Body of pancreas (tissue), 4 donors: ENCODE measurements around the gene APC2. TPM values are rescaled to one million over a fixed set of nuclear protein-coding genes. Genes with fewer than 3 reads are reported as not detected.
A peak's percentile ranks its signal among the peaks of the same experiment; 100 is the strongest.

Experiments used
- ATAC-seq: fragments of 150-250 bp; one replicate; pipeline ENCODE4 v1.9.1; 2016
- DNase-seq, 4 donors: peaks; one replicate each; pipeline ENCODE4 v3.0.0-alpha.2; 2019
- H3K27ac ChIP-seq, 4 donors: fragments of 200-600 bp; sonication (generic); 1 replicate in 3 of 4; 2 replicates in 1 of 4; pipeline versions ENCODE4 v1.5.1 to v1.6.1; 2016 to 2019; ENCODE audit warnings: mild to moderate bottlenecking in 1 of 4, mixed read lengths in 1 of 4, moderate library complexity in 1 of 4
- H3K27me3 ChIP-seq, 2 donors: fragments of 200-600 bp; sonication (generic); one replicate each; pipeline ENCODE4 v1.6.0; 2016; ENCODE audit warnings: mild to moderate bottlenecking in 1 of 2
- H3K36me3 ChIP-seq, 2 donors: fragments of 200-600 bp; sonication (generic); replicated peaks in 1 of 2; 2 replicates each; pipeline ENCODE4 v1.5.1; 2016; ENCODE audit warnings: low read depth in 2 of 2; ENCODE audit not compliant: insufficient read depth in 1 of 2
- H3K4me1 ChIP-seq: fragments of 200-600 bp; sonication (generic); one replicate; pipeline ENCODE4 v1.6.0; 2016
- H3K4me3 ChIP-seq, 2 donors: fragments of 200-600 bp; sonication (generic); 1 replicate in 1 of 2; 2 replicates in 1 of 2; pipeline ENCODE4 v1.5.1; 2016 to 2019
- H3K9me3 ChIP-seq, 3 donors: fragments of 200-600 bp; sonication (generic); 1 replicate in 2 of 3; 2 replicates in 1 of 3; pipeline ENCODE4 v1.5.1; 2016
- CTCF ChIP-seq, 7 experiments: fragments of 450-650 bp in 4 of 7; fragments of 200-600 bp in 3 of 7; sonication (generic) in 3 of 7; IDR thresholded peaks; one replicate each; pipeline ENCODE4 v1.5.1; 2016 to 2019; ENCODE audit warnings: antibody characterized with exemption in 7 of 7
- POLR2A ChIP-seq, 3 donors: fragments of 450-650 bp; IDR thresholded peaks; one replicate each; pipeline ENCODE4 v1.6.1; 2016; ENCODE audit warnings: antibody characterized with exemption in 3 of 3, mild to moderate bottlenecking in 2 of 3
- WGBS, 2 donors: methylation state at CpG; one replicate each; pipeline ENCODE4 v1.1.5; 2017; 5-methylcytosine and 5-hydroxymethylcytosine counted together
- intact Hi-C: fragments of 100-400 bp; cut with DNase I; formaldehyde crosslinking; loops from one replicate; pipeline ENCODE4 v1.15.1; 2023
- total RNA-seq, 2 donors: library from RNA; depleted of rRNA; stranded (reverse); fragments of >200 nt; gene quantifications; one replicate each; pipeline ENCODE4 v1.1.0, GENCODE V29; 2016

The APC2 gene
- total RNA-seq, 2 donors from 2014 or later, result 0.26 TPM; not detected in 1

- intact Hi-C loops, result loop anchor here (5.0 kb wide), 1 partner anchor 136 kb away; no protein-coding TSS in a partner anchor
- ATAC-seq (no peak), DNase-seq (peak; percentile 49 to 59 (median 52))
- Histone ChIP-seq H3K36me3 (no peaks in the 10 kb centered on the region), H3K27ac (peak overlapping the region; percentile 93 to 95 (median 94)), H3K4me1 (peaks cover 62% of the 10 kb centered on the region), H3K4me3 (peak overlapping the region; percentile 67 to 90), H3K9me3 (no peaks in the 10 kb centered on the region), H3K27me3 (no peaks in the 10 kb centered on the region)
- 0% methylated on average over 18 to 69 of the region's 69 CpGs for WGBS, 2 donors
- TF ChIP-seq POLR2A (IDR thresholded peaks at IDR 0.05) (peak in 2 of 3 donors; percentile 58 to 60), CTCF (IDR thresholded peaks at IDR 0.05) (peak in 1 of 7 experiments; percentile 10)
Measured at GRCh38 chr19:1408300-1409203, 41.4 kb upstream of the APC2 start.

- Histone ChIP-seq H3K4me1 (peaks cover 71% of the 10 kb centered on the region), H3K36me3 (no peaks in the 10 kb centered on the region), H3K4me3 (peak overlapping the region in 1 of 2 donors; percentile 90), H3K27me3 (no peaks in the 10 kb centered on the region), H3K27ac (peak overlapping the region; percentile 93 to 95 (median 94)), H3K9me3 (no peaks in the 10 kb centered on the region)
- WGBS, 2 donors, result 12 to 43% methylated on average over 5 to 33 of the region's 33 CpGs
- DNase-seq (no peak), ATAC-seq (no peak)
- TF ChIP-seq POLR2A (IDR thresholded peaks at IDR 0.05) (no peak), CTCF (IDR thresholded peaks at IDR 0.05) (no peak)
- intact Hi-C loops, result loop anchor here (5.0 kb wide), 1 partner anchor 137 kb away; no protein-coding TSS in a partner anchor
Measured at GRCh38 chr19:1409204-1410005, 40.5 kb upstream of the APC2 start.

- Histone ChIP-seq H3K9me3 (no peaks in the 10 kb centered on the region), H3K27ac (peak overlapping the region; percentile 16 to 95 (median 94)), H3K36me3 (no peaks in the 10 kb centered on the region), H3K27me3 (no peaks in the 10 kb centered on the region), H3K4me3 (no peak overlapping the region), H3K4me1 (peaks cover 78% of the 10 kb centered on the region)
- DNase-seq (peak; percentile 51 to 67 (median 60)), ATAC-seq (no peak)
- 78 to 79% methylated on average over 9 to 21 of the region's 23 CpGs for WGBS, 2 donors
- intact Hi-C loops, result no loop called here
- TF ChIP-seq CTCF (IDR thresholded peaks at IDR 0.05) (no peak), POLR2A (IDR thresholded peaks at IDR 0.05) (no peak)
Measured at GRCh38 chr19:1410136-1410786, 39.7 kb upstream of the APC2 start.

GRCh38 chr19:1410789-1411188 is 39.1 kb upstream of the APC2 start:
- Histone ChIP-seq H3K4me1 (peaks cover 83% of the 10 kb centered on the region), H3K27me3 (no peaks in the 10 kb centered on the region), H3K9me3 (no peaks in the 10 kb centered on the region), H3K4me3 (no peak overlapping the region), H3K27ac (peak overlapping the region; percentile 16 to 95 (median 94)), H3K36me3 (no peaks in the 10 kb centered on the region)
- TF ChIP-seq CTCF (IDR thresholded peaks at IDR 0.05) (no peak), POLR2A (IDR thresholded peaks at IDR 0.05) (no peak)
- DNase-seq, result no peak
- intact Hi-C loops, result no loop called here
- WGBS, 2 donors, result 60 to 63% methylated on average over 5 to 9 of the region's 9 CpGs
- ATAC-seq, result no peak
